Parathyroid adenoma (tissue), 2 donors: ENCODE results near the gene TAPT1.

Source experiments
- H2AFZ ChIP-seq: fragments of 300-600 bp; sonication (generic); one replicate; pipeline ENCODE4 v1.7.0; 2017; ENCODE audit warnings: antibody characterized with exemption, mild to moderate bottlenecking
- H3K27ac ChIP-seq: fragments of 300-600 bp; sonication (generic); one replicate; pipeline ENCODE4 v1.7.0; 2017
- H3K27me3 ChIP-seq: fragments of 300-600 bp; sonication (generic); one replicate; pipeline ENCODE4 v1.7.0; 2017; ENCODE audit warnings: low read length; ENCODE audit not compliant: control insufficient read depth, insufficient read depth
- H3K36me3 ChIP-seq: fragments of 300-600 bp; sonication (generic); one replicate; pipeline ENCODE4 v1.7.0; 2017; ENCODE audit warnings: low read length; ENCODE audit not compliant: control insufficient read depth, insufficient read depth
- H3K4me1 ChIP-seq: fragments of 300-600 bp; sonication (generic); one replicate; pipeline ENCODE4 v1.7.0; 2017; ENCODE audit warnings: control low read depth
- H3K4me2 ChIP-seq: fragments of 300-600 bp; sonication (generic); one replicate; pipeline ENCODE4 v1.7.0; 2017; ENCODE audit warnings: low read length
- H3K4me3 ChIP-seq: fragments of 300-600 bp; sonication (generic); one replicate; pipeline ENCODE4 v1.7.0; 2017; ENCODE audit warnings: low read depth, low read length
- H3K79me2 ChIP-seq: fragments of 300-600 bp; sonication (generic); one replicate; pipeline ENCODE4 v1.7.0; 2017; ENCODE audit warnings: control low read depth
- H3K9ac ChIP-seq: fragments of 300-600 bp; sonication (generic); one replicate; pipeline ENCODE4 v1.7.0; 2017; ENCODE audit warnings: mild to moderate bottlenecking
- H3K9me3 ChIP-seq: fragments of 300-600 bp; sonication (generic); one replicate; pipeline ENCODE4 v1.7.0; 2017; ENCODE audit warnings: low read length; ENCODE audit not compliant: control insufficient read depth
- TF ChIP-seq, protein P1 (sequence below): fragments of 300-600 bp; sonication (generic); IDR thresholded peaks from one replicate; pipeline ENCODE4 v1.7.0; 2017; ENCODE audit warnings: antibody characterized with exemption, mild to moderate bottlenecking
- donor health status: primary hyperparathyroidism.

Gene TAPT1

DNA sequence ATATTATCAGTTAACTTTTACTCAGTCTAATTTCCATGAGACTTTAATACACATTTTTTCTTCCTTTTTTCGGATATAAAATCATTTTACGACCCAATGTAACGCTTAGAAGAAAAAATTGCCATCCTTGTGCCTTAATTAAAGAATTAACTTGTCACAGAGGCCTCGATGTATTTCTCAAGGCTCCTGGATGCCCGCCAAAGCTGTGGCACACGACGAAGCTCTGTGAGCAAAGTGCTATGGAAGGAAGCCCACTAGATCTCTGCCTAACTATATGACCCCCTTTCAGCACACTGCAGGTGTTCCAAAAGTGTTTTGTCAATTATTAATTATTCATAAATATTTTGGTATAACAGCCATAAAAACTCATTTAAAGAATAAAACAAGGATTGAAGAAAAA is 54.4 kb downstream of the TAPT1 start:
- Histone ChIP-seq H3K36me3 (no peaks in the 10 kb centered on the region), H3K79me2 (no peaks in the 10 kb centered on the region)

DNA sequence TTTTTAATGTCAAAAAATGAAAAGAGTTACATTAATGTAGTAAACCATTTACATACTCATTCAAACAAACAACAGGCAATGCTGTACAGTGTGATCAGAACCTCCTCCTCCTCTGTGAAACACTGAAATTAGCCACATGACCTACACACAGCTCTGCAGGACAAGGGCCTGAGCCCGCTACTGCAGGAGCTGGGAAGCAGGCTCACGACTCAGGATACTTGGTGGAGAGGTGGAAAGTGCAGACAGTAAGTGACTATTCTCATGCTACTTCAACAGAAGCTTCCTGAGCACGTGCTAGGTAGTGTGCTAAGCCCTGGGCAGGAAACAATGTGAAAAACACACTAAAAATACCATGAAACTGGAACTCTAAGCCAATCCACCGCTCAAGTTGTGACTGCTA is 56.8 kb downstream of the TAPT1 start:
- H3K9me3 ChIP-seq = no peaks in the 10 kb centered on the region
- H3K79me2 ChIP-seq = no peaks in the 10 kb centered on the region
- H3K36me3 ChIP-seq = no peaks in the 10 kb centered on the region

More for the DNA sequence above, 54.4 kb downstream of the TAPT1 start:
- Histone ChIP-seq H3K27me3 (no peaks in the 10 kb centered on the region), H3K4me3 (no peak overlapping the region), H3K9me3 (no peaks in the 10 kb centered on the region), H2AFZ (no peak overlapping the region), H3K9ac (no peak overlapping the region), H3K27ac (no peak overlapping the region), H3K4me2 (no peak overlapping the region), H3K4me1 (no peaks in the 10 kb centered on the region)
- TF ChIP-seq, protein P1, sequence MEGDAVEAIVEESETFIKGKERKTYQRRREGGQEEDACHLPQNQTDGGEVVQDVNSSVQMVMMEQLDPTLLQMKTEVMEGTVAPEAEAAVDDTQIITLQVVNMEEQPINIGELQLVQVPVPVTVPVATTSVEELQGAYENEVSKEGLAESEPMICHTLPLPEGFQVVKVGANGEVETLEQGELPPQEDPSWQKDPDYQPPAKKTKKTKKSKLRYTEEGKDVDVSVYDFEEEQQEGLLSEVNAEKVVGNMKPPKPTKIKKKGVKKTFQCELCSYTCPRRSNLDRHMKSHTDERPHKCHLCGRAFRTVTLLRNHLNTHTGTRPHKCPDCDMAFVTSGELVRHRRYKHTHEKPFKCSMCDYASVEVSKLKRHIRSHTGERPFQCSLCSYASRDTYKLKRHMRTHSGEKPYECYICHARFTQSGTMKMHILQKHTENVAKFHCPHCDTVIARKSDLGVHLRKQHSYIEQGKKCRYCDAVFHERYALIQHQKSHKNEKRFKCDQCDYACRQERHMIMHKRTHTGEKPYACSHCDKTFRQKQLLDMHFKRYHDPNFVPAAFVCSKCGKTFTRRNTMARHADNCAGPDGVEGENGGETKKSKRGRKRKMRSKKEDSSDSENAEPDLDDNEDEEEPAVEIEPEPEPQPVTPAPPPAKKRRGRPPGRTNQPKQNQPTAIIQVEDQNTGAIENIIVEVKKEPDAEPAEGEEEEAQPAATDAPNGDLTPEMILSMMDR = no peak

DNA sequence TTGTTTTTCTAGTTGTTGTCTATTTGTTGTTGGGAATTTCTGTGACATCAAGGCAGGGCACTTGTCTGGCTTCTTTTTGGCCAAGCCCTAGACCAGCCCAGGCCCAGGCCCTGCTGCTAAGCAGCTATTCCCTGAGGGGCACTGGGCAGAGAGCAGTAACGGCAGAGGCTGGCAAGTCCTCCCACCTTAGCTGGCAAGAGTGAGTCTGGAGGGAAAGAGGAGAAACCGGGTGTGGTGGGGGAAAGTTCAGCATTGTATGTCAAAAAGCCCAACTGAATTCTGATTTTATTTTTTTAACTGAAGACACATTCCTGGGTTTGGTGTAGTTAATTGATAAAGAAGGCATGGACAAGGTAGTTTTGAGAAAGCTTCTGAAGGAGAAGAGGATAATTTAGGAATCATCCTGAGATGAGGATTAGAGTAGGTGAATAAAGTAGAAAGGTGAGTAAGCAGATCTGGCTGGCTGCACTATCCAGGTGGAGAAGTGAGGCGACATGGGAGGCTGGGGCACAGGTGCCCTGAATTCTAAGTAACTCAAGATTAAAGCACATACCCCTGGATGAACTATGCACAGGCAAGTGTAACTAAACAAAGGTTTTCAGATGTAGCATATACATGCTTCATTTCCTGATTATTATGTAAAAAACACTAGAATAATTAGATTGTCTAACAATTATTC is 57.4 kb downstream of the TAPT1 start:
- Histone ChIP-seq H3K4me3 (no peak overlapping the region), H3K36me3 (no peaks in the 10 kb centered on the region), H3K4me2 (no peak overlapping the region), H3K27ac (no peak overlapping the region), H3K4me1 (no peaks in the 10 kb centered on the region), H3K79me2 (no peaks in the 10 kb centered on the region), H2AFZ (no peak overlapping the region), H3K27me3 (no peaks in the 10 kb centered on the region), H3K9ac (no peak overlapping the region), H3K9me3 (no peaks in the 10 kb centered on the region)
- TF ChIP-seq, protein P1 = no peak

More for the DNA sequence above, 56.8 kb downstream of the TAPT1 start:
- H3K27ac ChIP-seq = no peak overlapping the region
- TF ChIP-seq, protein P1 = no peak
- no peak overlapping the region for H3K9ac ChIP-seq
- no peak overlapping the region for H3K4me3 ChIP-seq
- no peak overlapping the region for H3K4me2 ChIP-seq
- no peaks in the 10 kb centered on the region for H3K27me3 ChIP-seq
- H2AFZ ChIP-seq = no peak overlapping the region
- H3K4me1 ChIP-seq = no peaks in the 10 kb centered on the region

DNA sequence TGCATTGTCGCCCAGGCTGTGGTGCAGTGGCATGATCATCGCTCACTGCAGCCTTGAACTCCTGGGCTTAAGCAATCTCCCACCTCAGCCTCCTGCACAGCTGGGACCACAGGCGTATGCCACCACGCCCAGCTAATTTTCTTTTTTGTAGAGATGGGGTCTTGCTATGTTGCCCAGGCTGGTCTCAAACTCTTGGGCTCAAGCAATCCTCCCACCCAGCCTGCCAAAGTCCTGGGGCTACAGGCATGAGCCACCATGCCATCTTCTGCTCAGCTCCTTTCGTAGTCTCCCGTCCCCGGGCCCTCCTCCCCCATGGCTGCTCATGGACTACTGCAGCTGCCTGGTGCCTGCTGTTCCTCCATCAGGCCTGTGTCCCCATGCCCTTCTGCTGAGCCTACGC is 58.1 kb downstream of the TAPT1 start:
- H3K27me3 ChIP-seq = no peaks in the 10 kb centered on the region
- H3K36me3 ChIP-seq = no peaks in the 10 kb centered on the region

More for the DNA sequence above, 58.1 kb downstream of the TAPT1 start:
- Histone ChIP-seq H2AFZ (no peak overlapping the region), H3K9me3 (no peaks in the 10 kb centered on the region), H3K79me2 (no peaks in the 10 kb centered on the region), H3K4me3 (no peak overlapping the region), H3K27ac (no peak overlapping the region), H3K4me2 (no peak overlapping the region), H3K9ac (no peak overlapping the region), H3K4me1 (no peaks in the 10 kb centered on the region)
- TF ChIP-seq, protein P1 = no peak
